AG09319 (cell line): Measurements from ENCODE around the gene CD177.
"Not testable (repeated sequence)": the region's sequence is repeated elsewhere in the genome, so short reads cannot be mapped to it uniquely, and the experiment has no call there.

Experiments
- DNase-seq: peaks from one replicate; pipeline ENCODE4 v3.0.0-alpha.2; 2010; ENCODE audit warnings: low read depth; ENCODE audit errors: extremely low read depth
- CTCF ChIP-seq: IDR thresholded peaks from 2 replicates; pipeline ENCODE4 v1.5.1; 2011; ENCODE audit warnings: low read depth, mild to moderate bottlenecking, inconsistent platforms, low read length, moderate library complexity

The CD177 gene

GRCh38 chr19:43329989-43330388, 23.5 kb upstream of the CD177 start:
- DNase-seq: no peak
- no peak for TF ChIP-seq CTCF

GRCh38 chr19:43330726-43331434, 22.6 kb upstream of the CD177 start:
- TF ChIP-seq CTCF: no peak
- no peak for DNase-seq

DNA sequence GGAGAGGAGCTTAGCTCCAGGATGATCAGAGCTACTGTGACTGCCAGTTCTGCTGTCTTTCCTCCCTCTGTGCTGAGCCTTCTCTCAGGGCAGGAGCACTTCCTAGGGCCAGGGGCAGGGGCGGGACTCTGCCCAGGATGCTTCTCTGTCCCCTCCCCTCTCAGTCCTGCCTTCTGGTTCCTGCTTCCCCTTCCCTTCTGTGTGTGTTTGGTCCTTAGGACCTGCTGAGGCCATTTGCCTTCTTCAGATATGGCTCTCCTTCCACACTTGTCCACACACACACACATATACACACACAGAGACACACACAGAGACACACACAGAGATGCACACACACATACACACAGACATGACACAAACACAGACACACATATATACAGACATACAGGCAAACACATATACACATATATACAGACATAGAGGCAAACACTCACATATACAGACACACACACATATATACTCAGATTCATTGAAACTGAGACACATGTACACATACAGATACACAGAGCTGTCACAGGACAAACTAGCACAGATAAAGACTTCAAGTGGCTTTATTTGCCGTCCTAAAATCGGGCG, 22.0 kb upstream of the CD177 start:
- no peak for DNase-seq
- TF ChIP-seq CTCF: no peak

DNA sequence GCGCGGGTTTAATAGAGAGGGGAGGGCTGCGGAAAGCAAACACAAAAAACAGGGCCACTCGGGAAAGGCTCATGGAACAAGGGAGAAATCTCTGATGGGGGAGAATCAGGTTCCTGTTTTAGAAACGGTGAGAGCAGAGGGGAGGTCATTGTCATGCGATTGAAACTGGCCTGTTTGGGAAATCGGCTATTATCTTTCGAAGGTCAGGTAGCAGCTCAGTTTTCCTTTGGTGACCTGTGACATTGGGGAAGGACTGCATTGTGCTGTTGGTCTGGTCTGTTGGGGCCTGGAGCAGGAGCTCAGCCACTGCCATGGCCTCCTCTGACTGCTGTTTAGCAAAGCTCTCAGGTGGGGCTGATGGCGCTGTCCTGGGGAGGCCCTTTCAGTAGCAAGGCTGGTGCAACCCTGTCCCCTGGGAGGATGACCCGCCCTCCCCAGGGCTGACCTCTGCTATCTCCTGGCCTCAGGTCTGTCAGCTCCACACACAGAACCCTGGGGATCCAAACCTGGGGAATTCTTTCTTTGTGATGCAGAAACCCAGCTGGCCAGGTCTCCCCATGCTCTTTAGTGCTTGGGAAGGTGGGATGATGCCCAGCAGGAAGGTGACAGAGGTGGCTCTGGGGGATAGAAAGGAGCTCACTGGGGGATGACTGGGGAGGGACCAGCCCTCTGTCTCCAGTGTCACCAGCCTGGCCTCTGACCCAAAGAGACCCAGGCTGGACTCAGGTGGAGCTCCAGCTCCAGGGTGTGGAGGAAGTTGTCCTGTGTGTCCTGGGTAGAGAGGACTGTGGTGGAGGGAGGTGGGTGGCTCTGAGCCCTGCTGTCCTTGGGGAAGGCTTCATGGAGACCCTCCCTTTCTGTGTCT, 21.2 kb upstream of the CD177 start:
- no peak for TF ChIP-seq CTCF
- no peak for DNase-seq

GRCh38 chr19:43336508-43336907, 17.0 kb upstream of the CD177 start:
- DNase-seq: not testable (repeated sequence)

DNA sequence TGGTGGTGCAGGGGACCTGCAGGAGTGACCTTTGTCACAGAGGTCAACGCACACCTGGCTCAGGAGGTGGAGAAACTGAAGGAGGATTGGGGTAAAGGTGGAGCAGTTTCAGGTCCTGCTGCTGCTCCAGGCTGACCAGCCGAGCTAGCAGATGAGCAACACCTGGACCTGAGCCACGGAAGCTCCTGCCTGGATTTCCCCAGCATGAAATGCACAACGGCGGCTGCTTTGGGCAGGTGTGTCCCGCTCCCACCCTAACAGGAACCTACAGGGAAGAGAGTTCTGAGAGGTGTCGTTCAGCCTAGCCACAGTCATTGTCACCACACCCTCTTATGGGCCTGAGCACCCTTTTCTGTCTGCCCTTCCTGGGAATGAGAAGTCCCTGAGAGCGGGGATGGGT, 15.7 kb upstream of the CD177 start:
- no peak for TF ChIP-seq CTCF
- DNase-seq: no peak

GRCh38 chr19:43338530-43338929, 15.0 kb upstream of the CD177 start:
- DNase-seq: no peak
- no peak for TF ChIP-seq CTCF

DNA sequence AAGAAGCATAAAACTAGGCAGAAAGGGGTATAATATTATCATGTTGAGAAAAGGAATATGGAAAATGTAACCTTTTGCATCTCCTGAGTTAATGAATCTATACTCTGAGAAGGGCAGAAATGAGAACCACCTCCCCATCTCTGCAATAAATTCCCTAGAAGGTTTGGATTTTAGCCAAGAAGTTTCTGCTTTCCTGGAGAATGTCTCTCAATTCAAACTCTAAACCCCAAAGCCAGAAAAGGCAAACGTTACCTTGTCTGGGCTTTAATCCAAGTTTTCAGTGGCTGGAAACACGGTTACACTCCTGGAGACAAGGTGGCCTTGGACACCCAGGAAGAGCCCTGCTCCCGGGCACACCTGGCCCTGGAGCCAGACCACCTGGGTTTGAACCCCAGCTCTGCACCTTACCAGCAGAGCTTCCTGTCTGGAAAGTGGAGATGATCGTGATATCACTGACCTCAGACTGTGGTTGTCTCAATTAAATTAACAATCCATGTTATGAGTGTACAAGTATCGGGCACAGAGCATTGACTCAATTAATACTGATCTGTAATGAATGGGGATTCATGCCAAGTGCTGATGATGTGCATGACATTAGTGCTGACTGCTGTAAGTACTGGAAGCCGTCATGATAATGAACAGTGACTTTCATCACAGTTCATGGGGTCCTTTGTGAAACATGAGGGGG, 14.1 kb upstream of the CD177 start:
- DNase-seq: not testable (repeated sequence)

GRCh38 chr19:43340101-43340500, 13.4 kb upstream of the CD177 start:
- not testable (repeated sequence) for DNase-seq

DNA sequence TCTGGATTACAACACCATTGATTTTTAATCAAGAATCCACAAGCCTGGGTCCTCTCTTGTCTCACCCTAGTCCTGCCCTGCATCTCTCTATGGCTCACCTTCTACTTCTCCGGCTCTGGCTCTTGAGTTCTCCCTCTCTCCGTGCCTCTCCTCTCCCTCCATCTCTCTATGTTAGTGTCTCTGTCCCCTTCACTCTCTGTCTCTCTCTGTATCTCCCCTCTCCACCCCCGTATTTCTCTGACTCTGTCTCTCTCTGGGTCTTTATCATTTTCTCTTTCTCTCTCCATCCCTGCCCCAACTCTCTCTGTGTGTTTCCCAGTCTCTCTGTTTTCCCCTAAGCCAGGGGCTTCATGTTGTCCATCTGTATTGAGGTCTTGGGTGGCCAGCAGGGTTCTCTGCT, 12.4 kb upstream of the CD177 start:
- DNase-seq: not testable (repeated sequence)

GRCh38 chr19:43342104-43342503, 11.4 kb upstream of the CD177 start:
- DNase-seq: peak; percentile 18

DNA sequence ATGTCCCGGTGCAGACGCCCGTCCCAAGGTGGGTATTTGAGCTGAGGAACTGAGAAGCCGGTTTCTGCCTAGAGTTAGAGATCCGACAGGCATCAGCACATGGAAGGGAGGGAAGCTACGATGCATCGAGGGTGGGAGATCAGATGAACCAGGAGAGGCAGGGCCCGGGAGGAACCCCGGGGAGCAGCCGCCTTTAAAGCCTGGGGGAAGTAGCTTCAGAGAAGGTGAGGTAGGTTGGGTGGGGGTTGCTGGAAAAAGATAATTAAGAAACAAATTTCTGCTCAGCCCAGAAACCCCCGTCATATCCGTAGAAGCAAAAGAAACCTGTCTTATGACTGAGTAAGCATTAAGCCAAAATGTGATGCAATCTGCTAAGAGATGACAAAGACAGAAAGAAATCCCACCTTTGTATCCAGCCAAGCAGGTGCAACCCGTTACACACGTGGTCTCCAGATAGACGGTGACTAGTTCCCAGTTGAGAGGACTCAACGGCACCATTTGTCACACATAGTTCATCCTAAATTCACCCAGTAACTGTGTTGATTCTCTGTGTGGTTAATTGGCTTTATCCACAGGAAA, 9.1 kb upstream of the CD177 start:
- DNase-seq: not testable (repeated sequence)
